HG03175 (cell line): ENCODE measurements around the gene PNKD.

Experiments
- ATAC-seq: cut with Tn5 transposase; IDR thresholded peaks from one replicate; pipeline ENCODE4 v1.9.1; 2021; ENCODE audit warnings: mild to moderate bottlenecking, moderate library complexity; ENCODE audit not compliant: unreplicated experiment

Gene PNKD, protein sequence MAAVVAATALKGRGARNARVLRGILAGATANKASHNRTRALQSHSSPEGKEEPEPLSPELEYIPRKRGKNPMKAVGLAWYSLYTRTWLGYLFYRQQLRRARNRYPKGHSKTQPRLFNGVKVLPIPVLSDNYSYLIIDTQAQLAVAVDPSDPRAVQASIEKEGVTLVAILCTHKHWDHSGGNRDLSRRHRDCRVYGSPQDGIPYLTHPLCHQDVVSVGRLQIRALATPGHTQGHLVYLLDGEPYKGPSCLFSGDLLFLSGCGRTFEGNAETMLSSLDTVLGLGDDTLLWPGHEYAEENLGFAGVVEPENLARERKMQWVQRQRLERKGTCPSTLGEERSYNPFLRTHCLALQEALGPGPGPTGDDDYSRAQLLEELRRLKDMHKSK

DNA sequence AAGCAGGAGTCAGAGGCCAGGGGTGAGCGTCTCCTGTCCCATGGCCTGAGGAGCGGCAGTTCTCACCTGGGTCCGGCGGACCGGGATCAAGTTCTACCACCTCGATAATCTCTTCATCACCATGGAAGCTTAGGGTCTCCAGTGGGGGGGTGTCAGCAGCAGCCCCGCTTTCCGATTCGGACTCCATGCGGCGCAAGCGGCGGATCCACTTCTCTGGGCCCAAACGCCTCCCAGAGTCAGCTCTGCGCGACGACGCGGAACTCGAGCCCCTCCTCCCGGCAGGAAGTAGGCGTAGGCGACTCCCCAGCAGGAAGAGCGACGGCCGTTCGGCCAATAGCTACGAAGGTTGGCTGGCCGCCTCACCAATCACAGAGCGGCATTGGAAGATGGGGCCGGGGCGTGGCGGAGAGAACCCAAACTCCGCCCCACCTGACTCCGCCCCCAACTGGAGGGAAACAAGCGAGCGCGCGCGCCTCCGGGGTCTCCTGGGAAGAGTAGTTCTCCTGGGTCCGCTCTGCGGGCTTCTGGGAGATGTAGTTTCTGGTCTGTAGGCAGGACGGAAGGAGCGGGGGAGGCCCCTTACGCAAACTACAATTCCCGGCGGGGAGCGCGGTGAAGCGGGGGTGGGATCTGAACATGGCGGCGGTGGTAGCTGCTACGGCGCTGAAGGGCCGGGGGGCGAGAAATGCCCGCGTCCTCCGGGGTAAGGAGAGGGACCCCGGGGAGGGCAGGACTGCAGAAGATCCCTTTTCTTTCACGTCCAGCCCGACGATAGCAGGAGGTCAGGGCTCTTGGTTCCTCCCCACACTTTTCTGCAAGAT, at the start of gene PNKD, which contains the start of gene AAMP:
Gene PNKD (plus strand): TSS at position 620 of the 821 bp plus-strand sequence. CDS start 17 bp downstream, at position 637.
Gene AAMP (minus strand): TSS at position 238 of the 821 bp plus-strand sequence. CDS start 51 bp downstream, at position 187.
- ATAC-seq = peak; percentile 91

DNA sequence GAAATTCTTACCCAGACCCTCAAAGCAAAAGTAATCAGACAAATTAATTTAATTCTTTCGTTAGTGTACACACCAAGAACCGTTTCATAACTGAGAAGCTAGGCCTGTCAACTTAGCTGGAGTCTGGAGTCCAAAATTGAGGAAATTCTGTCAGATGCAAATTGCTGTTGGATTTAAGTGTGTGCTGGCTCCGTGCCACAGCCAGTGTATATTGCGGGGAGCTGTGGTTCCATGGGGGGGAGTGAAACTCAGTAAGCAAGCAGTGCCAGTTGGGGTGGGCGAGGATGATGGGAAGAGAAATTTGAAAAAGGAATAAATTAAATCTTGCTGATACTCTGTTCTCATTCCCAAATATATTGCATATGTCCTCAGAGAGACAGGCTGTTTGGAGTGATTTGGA, 49.3 kb upstream of the PNKD start:
- no peak for ATAC-seq

- ATAC-seq = no peak
Measured at GRCh38 chr2:218223046-218223445, 47.3 kb upstream of the PNKD start.

- no peak for ATAC-seq
Measured at GRCh38 chr2:218224186-218224585, 46.1 kb upstream of the PNKD start.

DNA sequence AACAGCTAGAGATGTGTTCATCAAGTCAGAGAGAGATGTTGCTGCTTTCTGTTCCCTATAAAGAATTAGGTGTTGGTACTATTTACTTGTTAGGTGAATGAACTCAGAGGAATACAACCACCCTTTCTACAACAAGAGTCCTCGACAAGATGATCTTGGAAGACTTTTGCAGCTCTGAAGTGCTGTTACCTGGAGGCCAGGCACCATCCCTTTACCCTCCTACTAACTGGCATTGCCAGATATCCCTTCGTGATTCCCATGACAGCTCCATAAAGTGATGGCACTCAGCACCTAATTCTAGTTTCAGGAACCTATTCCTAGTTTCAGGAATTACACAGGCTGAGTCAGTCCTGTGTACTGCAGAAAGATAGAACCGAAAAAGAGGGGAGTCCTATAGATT, 43.4 kb upstream of the PNKD start:
- no peak for ATAC-seq

DNA sequence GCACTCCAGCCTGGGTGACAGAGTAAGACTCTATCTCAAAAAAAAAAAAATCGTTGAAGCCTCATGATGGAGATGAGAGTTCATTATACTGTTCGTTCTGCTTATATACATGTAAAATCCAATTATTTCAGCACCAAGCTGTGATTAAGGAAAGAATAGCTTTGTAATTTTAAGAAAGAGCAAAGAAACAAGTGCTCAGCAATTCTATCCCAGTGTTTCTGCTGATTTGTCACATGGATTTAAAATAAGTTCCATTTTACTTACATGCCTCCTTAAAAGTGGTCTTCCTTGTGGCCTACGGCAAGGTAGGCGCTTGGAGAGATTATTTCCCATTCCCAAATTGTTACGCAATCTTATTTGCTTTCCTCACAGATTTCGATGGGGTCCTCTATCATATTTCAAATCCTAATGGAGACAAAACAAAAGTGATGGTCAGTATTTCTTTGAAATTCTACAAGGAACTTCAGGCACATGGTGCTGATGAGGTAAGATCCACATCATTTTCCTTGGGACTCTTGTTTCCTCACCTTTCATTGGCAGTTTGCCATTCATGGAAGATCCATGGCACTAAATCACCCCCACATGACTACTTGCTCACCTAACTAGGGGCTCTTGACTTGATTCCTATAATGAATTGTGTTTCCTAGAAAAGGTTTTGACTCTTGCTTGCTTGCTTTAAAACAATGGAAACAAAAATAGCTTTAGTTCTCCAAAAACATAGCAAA, 41.8 kb upstream of the PNKD start:
- ATAC-seq = no peak

GRCh38 chr2:218229239-218229638, 41.1 kb upstream of the PNKD start:
- ATAC-seq = peak; percentile 88

DNA sequence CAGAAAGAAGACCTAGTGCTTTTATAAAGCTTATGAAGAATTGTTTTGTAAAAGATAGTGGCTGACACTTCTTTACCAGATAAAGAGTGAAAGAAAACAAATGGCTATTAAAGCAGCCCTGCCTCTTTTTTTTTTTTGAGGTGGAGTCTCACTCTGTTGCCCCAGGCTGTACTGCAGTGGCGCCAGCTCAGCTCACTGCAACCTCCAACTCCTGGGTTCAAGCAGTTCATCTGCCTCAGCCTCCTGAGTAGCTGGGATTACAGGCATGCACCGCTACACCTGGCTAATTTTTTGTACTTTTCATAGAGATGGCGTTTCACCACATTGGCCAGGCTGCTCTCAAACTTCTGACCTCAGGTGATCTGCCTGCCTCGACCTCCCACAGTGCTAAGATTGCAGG, 40.5 kb upstream of the PNKD start:
- no peak for ATAC-seq

- ATAC-seq = peak; percentile 84
Measured at GRCh38 chr2:218230882-218231281, 39.4 kb upstream of the PNKD start.

DNA sequence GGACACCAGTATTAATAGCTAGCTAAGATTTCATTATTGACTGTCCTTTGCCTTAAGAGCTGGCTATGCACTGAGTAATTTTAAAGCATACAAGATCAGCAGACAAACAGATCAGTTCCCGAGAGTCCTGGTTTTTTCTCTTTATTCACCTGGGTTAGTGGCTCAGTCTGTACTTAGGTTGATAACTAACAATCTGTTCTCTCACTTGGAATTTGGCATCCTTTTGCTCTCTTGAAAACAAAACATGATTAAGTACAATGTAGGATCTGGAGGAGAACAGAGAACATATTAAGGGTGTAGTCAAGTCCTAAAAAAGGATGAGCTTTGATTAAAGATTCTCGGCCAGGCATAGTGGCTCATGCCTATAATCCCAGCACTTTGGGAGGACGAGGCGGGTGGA, 36.8 kb upstream of the PNKD start:
- no peak for ATAC-seq

GRCh38 chr2:218234521-218234920, 35.8 kb upstream of the PNKD start:
- no peak for ATAC-seq

DNA sequence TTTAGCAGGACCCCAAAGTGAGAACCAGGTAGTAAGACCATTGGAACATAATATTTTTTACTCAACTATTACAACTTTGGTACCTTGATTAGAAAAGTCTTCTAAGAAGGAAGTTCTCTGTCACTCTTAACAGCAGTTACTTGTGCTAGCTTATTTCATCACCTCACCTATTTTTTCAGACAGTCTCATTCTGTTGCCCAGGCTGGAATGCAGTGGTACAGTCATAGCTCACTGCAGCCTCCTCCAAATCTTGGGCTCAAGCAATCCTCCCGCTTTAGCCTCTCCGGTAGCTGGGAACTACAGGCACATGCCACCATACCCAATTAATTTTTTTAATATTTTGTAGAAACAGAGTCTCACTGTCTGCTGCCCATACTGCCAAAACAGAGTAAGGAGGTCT, 35.3 kb upstream of the PNKD start:
- ATAC-seq = no peak

GRCh38 chr2:218236829-218237228, 33.5 kb upstream of the PNKD start:
- ATAC-seq = no peak

DNA sequence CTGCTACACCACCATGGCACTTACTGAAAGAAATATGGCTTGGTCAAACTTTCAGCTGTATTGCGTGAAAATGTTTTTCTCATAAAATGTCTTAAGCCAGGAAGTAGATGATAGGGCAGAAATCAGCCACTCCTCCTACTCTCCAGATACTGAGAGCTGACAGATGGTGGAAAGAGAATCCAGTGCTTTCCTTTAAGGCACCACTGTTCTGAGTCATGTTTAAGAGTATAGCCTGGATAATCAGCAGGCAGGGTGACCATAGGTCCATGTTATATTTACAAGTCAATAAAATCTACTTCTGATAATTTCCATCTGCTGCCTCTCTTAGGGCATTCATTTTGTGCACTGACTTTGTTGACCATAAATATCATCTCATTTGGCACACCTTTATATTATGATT, 31.4 kb upstream of the PNKD start:
- no peak for ATAC-seq

GRCh38 chr2:218244204-218244603, 26.1 kb upstream of the PNKD start:
- no peak for ATAC-seq

DNA sequence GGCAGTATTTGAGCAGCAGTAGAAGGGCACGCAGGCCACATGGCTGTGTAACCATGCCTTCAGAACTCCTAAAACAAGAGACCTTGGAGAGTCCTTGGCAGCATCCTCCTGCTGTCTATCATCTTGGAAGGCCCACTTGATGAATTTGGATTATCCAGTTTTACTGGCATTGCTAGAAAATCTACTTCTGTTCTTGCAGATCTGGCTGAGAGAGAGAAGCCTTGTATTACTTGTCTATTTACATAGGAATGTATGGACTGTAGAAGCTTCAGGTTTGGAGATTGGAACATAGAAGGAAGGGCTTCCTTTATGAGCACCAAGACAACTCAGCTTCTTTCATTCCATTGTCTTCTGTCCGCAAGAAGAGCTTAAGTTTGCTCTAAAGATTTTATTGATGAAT, 25.7 kb upstream of the PNKD start:
- no peak for ATAC-seq

DNA sequence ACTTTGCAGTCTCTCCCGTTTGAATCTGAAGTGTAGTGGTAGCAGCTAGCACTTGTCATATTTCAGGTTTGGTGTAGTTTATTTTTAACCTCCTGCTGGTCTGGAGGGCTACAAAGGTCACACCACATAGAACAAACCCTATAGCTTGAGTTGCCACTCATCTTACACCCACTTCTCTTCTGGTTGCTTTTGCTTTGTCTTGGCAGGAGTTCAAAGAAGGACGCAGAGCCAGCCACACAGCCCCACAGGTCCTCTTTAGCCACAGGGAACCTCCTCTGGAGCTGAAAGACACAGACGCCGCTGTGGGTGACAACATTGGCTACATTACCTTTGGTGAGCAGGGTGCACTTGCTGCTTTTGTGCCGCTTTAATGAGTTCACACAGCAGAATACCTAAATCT, 25.1 kb upstream of the PNKD start:
- no peak for ATAC-seq

DNA sequence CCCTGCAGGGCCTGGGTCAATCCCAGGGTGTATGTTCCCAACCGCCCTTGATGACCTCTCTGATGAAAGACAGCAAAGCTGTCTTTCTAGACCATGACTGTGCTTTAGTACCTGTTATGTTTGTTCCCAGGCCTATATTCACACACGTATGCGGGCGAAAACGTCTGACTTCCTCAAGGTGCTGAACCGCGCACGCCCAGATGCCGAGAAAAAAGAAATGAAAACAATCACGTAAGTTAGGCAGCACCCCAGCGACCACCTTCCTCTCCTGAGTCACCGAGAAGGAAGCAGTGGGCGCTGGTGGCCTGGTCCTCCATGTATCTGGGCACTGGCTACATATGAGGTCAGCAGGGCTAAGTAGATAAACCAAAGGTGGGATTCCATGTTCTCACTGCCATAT, 20.6 kb upstream of the PNKD start:
- no peak for ATAC-seq

DNA sequence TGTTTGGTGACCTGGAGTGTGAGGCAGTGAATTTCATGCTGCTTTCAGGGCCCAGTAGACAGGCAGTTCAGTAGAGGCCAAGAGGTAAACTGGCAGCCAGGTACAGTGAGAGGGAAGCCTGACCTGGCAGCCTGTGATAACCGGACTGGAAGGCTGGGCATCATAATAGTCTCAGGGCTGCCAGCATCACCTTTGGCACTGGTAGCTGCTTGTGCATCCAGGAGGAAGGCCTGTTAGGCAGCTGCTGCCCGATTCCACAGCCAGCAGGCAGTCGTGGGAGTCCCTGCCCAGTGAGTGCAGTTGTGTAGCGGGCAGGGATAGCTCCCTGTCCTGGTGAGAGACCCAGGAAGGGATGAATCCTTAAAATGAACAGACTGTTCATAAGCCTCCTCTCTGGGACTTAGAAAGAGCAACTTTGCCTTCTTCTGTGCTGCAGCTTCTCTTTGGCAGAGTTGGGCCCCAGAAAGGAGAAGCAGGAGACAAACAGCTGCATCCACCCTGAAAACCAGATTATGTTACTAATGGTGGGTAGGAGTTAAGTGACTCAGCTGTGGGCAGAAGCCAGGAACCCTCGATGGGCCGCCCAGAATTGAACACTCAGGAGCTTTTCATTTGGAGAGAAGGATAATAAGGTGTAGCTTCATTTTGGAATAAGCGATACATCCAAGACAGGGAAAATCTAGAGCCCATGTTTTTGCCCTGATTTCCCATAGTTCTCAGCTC, 17.6 kb upstream of the PNKD start:
- no peak for ATAC-seq

GRCh38 chr2:218253232-218253625, 17.1 kb upstream of the PNKD start:
- ATAC-seq = no peak

GRCh38 chr2:218255446-218255845, 14.9 kb upstream of the PNKD start:
- ATAC-seq = no peak
